KBM-7 (cell line): ENCODE data around the gene THBS1.

Source experiments
- DNase-seq: peaks from one replicate; pipeline ENCODE4 v3.0.0-alpha.2; 2015
- in situ Hi-C: fragments of 300-500 bp; cut with MboI; formaldehyde crosslinking; loops from 2 replicates; pipeline ENCODE4 v1.14.3; 2020; ENCODE audit warnings: low sequenced_read_pairs, low pct_unique_long_range_greater_than_20kb, mixed read lengths

The THBS1 gene

GRCh38 chr15:39586387-39587095, 5.7 kb downstream of the THBS1 start:
- DNase-seq: no peak
- in situ Hi-C loops: loop anchor here (25.0 kb wide), 1 partner anchor 274 kb away; no protein-coding TSS in a partner anchor

- in situ Hi-C loops: loop anchor here (25.0 kb wide), 1 partner anchor 275 kb away; no protein-coding TSS in a partner anchor
- DNase-seq: no peak
Observed at GRCh38 chr15:39587096-39587721, 6.3 kb downstream of the THBS1 start.

GRCh38 chr15:39587731-39588530, 7.1 kb downstream of the THBS1 start:
- in situ Hi-C loops: loop anchor here (25.0 kb wide), 1 partner anchor 276 kb away; no protein-coding TSS in a partner anchor
- DNase-seq: no peak

GRCh38 chr15:39588531-39589192, 7.8 kb downstream of the THBS1 start:
- in situ Hi-C loops: loop anchor here (25.0 kb wide), 1 partner anchor 276 kb away; no protein-coding TSS in a partner anchor
- DNase-seq: no peak

- no peak for DNase-seq
- in situ Hi-C loops: loop anchor here (25.0 kb wide), 1 partner anchor 277 kb away; no protein-coding TSS in a partner anchor
Observed at GRCh38 chr15:39589193-39589814, 8.4 kb downstream of the THBS1 start.

GRCh38 chr15:39589815-39590644, 9.2 kb downstream of the THBS1 start:
- no peak for DNase-seq
- in situ Hi-C loops: loop anchor here (25.0 kb wide), 1 partner anchor 278 kb away; no protein-coding TSS in a partner anchor

- in situ Hi-C loops: loop anchor here (25.0 kb wide), 1 partner anchor 279 kb away; no protein-coding TSS in a partner anchor
- no peak for DNase-seq
Observed at GRCh38 chr15:39591141-39591895, 10.4 kb downstream of the THBS1 start.

- no peak for DNase-seq
- in situ Hi-C loops: loop anchor here (25.0 kb wide), 1 partner anchor 280 kb away; no protein-coding TSS in a partner anchor
Observed at GRCh38 chr15:39591896-39592315, 11.0 kb downstream of the THBS1 start.

- DNase-seq: no peak
- in situ Hi-C loops: loop anchor here (25.0 kb wide), 1 partner anchor 280 kb away; no protein-coding TSS in a partner anchor
Observed at GRCh38 chr15:39592500-39592899, 11.6 kb downstream of the THBS1 start.

- DNase-seq: no peak
- in situ Hi-C loops: loop anchor here (25.0 kb wide), 1 partner anchor 281 kb away; no protein-coding TSS in a partner anchor
Observed at GRCh38 chr15:39593071-39593655, 12.3 kb downstream of the THBS1 start.

- no peak for DNase-seq
- in situ Hi-C loops: loop anchor here (25.0 kb wide), 1 partner anchor 282 kb away; no protein-coding TSS in a partner anchor
Observed at GRCh38 chr15:39593656-39594445, 13.0 kb downstream of the THBS1 start.

- DNase-seq: no peak
- in situ Hi-C loops: loop anchor here (25.0 kb wide), 1 partner anchor 282 kb away; no protein-coding TSS in a partner anchor
Observed at GRCh38 chr15:39594446-39595337, 13.8 kb downstream of the THBS1 start.

GRCh38 chr15:39595338-39596221, 14.7 kb downstream of the THBS1 start:
- in situ Hi-C loops: loop anchor here (25.0 kb wide), 1 partner anchor 283 kb away; no protein-coding TSS in a partner anchor
- DNase-seq: no peak
